ENCODE results near the gene BET1L. TPM values are rescaled to one million over a fixed set of nuclear protein-coding genes. Genes with fewer than 3 reads are reported as not detected.

Gene BET1L
- total and polyA plus RNA-seq, 2 experiments from 2014 or later: 27.2 to 76.6 TPM

DNA sequence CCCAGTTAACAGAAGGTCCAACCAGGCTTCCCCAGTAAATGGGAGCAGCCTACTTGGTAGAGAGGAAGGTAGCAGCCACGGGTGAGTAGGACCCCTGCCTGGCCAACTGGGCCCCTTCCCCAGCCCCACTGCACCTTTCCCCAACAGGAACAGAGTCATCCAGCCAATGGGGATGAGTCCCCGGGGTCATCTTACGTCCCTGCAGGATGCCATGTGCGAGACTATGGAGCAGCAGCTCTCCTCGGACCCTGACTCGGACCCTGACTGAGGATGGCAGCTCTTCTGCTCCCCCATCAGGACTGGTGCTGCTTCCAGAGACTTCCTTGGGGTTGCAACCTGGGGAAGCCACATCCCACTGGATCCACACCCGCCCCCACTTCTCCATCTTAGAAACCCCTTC, 6.9 kb upstream of the BET1L start:
- H3K9ac ChIP-seq: no peak overlapping the region
- no peaks in the 10 kb centered on the region for H4K20me1 ChIP-seq (ENCODE audit: insufficient read depth)
- H3K9me3 ChIP-seq (ENCODE audit: low read depth): no peaks in the 10 kb centered on the region
- WGBS, 2 experiments (ENCODE audit: low coverage in 1 of 2, low lambda C conversion rate in 2 of 2, missing lambda C conversion rate in 2 of 2): 77 to 79% methylated on average over 6 to 7 of the region's 7 CpGs
- peaks cover 39% of the 10 kb centered on the region for H3F3A ChIP-seq (ENCODE audit: insufficient read depth)
- peaks cover 20% of the 10 kb centered on the region for H3K4me1 ChIP-seq (ENCODE audit: insufficient read depth)
- in situ Hi-C loops (cut with MboI): no loop called here
- H2AFZ ChIP-seq: no peak overlapping the region
- H3K9me2 ChIP-seq (ENCODE audit: insufficient read depth): no peaks in the 10 kb centered on the region
- H3K4me3 ChIP-seq: no peak overlapping the region
- TF ChIP-seq EZH2phosphoT487 (IDR thresholded peaks at IDR 0.05; ENCODE audit: insufficient read depth, low read depth) (no peak), EZH2 (IDR thresholded peaks at IDR 0.05; ENCODE audit: insufficient read depth, poor library complexity, severe bottlenecking) (no peak)
- no peaks in the 10 kb centered on the region for H3K27me3 ChIP-seq (replicated peaks; ENCODE audit: insufficient read depth)
- no peak overlapping the region for H3K27ac ChIP-seq
- H3K36me3 ChIP-seq (ENCODE audit: low read depth): peaks cover 51% of the 10 kb centered on the region
- DNase-seq: no peak
- H3K79me2 ChIP-seq (ENCODE audit: insufficient read depth): peaks cover 48% of the 10 kb centered on the region
- H3K4me2 ChIP-seq (ENCODE audit: unreplicated experiment): no peak overlapping the region

GRCh38 chr11:213111-213510, 5.9 kb upstream of the BET1L start:
- Histone ChIP-seq H3K36me3 (ENCODE audit: low read depth) (peaks cover 51% of the 10 kb centered on the region), H4K20me1 (ENCODE audit: insufficient read depth) (no peaks in the 10 kb centered on the region), H3K27ac (no peak overlapping the region), H3K9ac (no peak overlapping the region), H3K4me1 (ENCODE audit: insufficient read depth) (peaks cover 20% of the 10 kb centered on the region), H3K27me3 (replicated peaks; ENCODE audit: insufficient read depth) (no peaks in the 10 kb centered on the region), H3K4me2 (ENCODE audit: unreplicated experiment) (no peak overlapping the region), H2AFZ (no peak overlapping the region), H3K4me3 (no peak overlapping the region), H3K9me2 (ENCODE audit: insufficient read depth) (no peaks in the 10 kb centered on the region), H3K9me3 (ENCODE audit: low read depth) (no peaks in the 10 kb centered on the region), H3K79me2 (ENCODE audit: insufficient read depth) (peaks cover 54% of the 10 kb centered on the region), H3F3A (ENCODE audit: insufficient read depth) (peaks cover 42% of the 10 kb centered on the region)
- WGBS, 2 experiments (ENCODE audit: low coverage in 1 of 2, low lambda C conversion rate in 2 of 2, missing lambda C conversion rate in 2 of 2): 61 to 74% methylated on average over 4 of the region's 4 CpGs
- no peak for DNase-seq
- TF ChIP-seq EZH2phosphoT487 (IDR thresholded peaks at IDR 0.05; ENCODE audit: insufficient read depth, low read depth) (no peak), EZH2 (IDR thresholded peaks at IDR 0.05; ENCODE audit: insufficient read depth, poor library complexity, severe bottlenecking) (no peak)
- in situ Hi-C loops (cut with MboI): no loop called here

DNA sequence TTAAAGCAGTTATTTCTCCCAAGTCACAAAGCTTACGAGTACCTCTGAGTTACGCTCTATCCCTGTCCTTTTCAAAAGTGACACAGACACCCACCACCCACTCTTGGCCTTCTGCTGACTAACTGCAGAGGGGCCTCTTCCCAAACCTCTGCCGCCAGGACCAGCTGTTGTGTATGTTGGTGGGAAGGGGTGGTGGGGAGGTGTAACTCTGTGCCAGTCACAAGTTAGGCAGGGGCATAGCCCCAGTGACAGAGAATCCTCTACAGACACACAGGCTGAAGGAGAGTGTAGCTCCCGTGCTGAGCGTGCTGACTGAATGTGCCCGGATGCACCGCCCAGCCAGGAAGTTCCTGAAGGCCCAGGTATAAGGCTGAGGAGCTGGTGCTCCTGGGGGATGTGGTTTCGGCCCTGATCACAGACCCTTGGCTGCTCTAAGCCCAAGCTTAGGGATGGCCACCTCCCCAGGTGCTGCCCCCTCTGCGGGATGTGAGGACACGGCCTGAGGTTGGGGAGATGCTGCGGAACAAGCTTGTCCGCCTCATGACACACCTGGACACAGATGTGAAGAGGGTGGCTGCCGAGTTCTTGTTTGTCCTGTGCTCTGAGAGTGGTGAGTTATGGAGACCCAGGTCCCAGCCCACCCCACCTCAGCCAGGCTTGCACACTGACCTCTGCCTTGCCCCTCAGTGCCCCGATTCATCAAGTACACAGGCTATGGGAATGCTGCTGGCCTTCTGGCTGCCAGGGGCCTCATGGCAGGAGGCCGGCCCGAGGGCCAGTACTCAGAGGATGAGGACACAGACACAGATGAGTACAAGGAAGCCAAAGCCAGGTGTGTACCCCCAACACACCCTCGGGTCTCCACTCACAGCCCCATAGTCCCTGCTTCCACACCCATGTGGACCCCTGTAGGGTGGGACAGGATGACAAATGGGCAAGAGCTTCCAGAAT, 5.2 kb upstream of the BET1L start:
- in situ Hi-C loops (cut with MboI): no loop called here

GRCh38 chr11:211741-212140, 4.5 kb upstream of the BET1L start:
- Histone ChIP-seq H3K27ac (no peak overlapping the region), H3K27me3 (replicated peaks; ENCODE audit: insufficient read depth) (no peaks in the 10 kb centered on the region), H4K20me1 (ENCODE audit: insufficient read depth) (no peaks in the 10 kb centered on the region), H3K4me2 (ENCODE audit: unreplicated experiment) (peak overlapping the region; percentile 95), H3K36me3 (ENCODE audit: low read depth) (peaks cover 51% of the 10 kb centered on the region), H2AFZ (no peak overlapping the region), H3K4me1 (ENCODE audit: insufficient read depth) (peaks cover 20% of the 10 kb centered on the region), H3K4me3 (no peak overlapping the region), H3F3A (ENCODE audit: insufficient read depth) (peaks cover 35% of the 10 kb centered on the region), H3K9me2 (ENCODE audit: insufficient read depth) (no peaks in the 10 kb centered on the region), H3K79me2 (ENCODE audit: insufficient read depth) (peaks cover 60% of the 10 kb centered on the region), H3K9me3 (ENCODE audit: low read depth) (no peaks in the 10 kb centered on the region), H3K9ac (peak overlapping the region; percentile 99)
- in situ Hi-C loops (cut with MboI): no loop called here
- no peak for DNase-seq
- TF ChIP-seq EZH2phosphoT487 (IDR thresholded peaks at IDR 0.05; ENCODE audit: insufficient read depth, low read depth): no peak
- TF ChIP-seq EZH2 (IDR thresholded peaks at IDR 0.05; ENCODE audit: insufficient read depth, poor library complexity, severe bottlenecking): no peak
- WGBS, 2 experiments (ENCODE audit: low coverage in 1 of 2, low lambda C conversion rate in 2 of 2, missing lambda C conversion rate in 2 of 2): 75 to 79% methylated on average over 9 of the region's 9 CpGs

More for the DNA sequence above, 5.2 kb upstream of the BET1L start:
- DNase-seq: no peak
- H3K9me3 ChIP-seq (ENCODE audit: low read depth): no peaks in the 10 kb centered on the region
- peaks cover 20% of the 10 kb centered on the region for H3K4me1 ChIP-seq (ENCODE audit: insufficient read depth)
- peaks cover 39% of the 10 kb centered on the region for H3F3A ChIP-seq (ENCODE audit: insufficient read depth)
- H3K9me2 ChIP-seq (ENCODE audit: insufficient read depth): no peaks in the 10 kb centered on the region
- TF ChIP-seq EZH2phosphoT487 (IDR thresholded peaks at IDR 0.05; ENCODE audit: insufficient read depth, low read depth) (no peak), EZH2 (IDR thresholded peaks at IDR 0.05; ENCODE audit: insufficient read depth, poor library complexity, severe bottlenecking) (no peak)
- WGBS, 2 experiments (ENCODE audit: low coverage in 1 of 2, low lambda C conversion rate in 2 of 2, missing lambda C conversion rate in 2 of 2): 81 to 83% methylated on average over 16 to 17 of the region's 17 CpGs
- no peak overlapping the region for H3K4me3 ChIP-seq
- H2AFZ ChIP-seq: no peak overlapping the region
- H3K9ac ChIP-seq: peak overlapping the region; percentile 99
- H4K20me1 ChIP-seq (ENCODE audit: insufficient read depth): no peaks in the 10 kb centered on the region
- no peaks in the 10 kb centered on the region for H3K27me3 ChIP-seq (replicated peaks; ENCODE audit: insufficient read depth)
- H3K36me3 ChIP-seq (ENCODE audit: low read depth): peaks cover 51% of the 10 kb centered on the region
- H3K27ac ChIP-seq: no peak overlapping the region
- peaks cover 56% of the 10 kb centered on the region for H3K79me2 ChIP-seq (ENCODE audit: insufficient read depth)
- H3K4me2 ChIP-seq (ENCODE audit: unreplicated experiment): no peak overlapping the region

All from GM23248 (cell line).